Epithelial cell of prostate (primary cell): Measurements from ENCODE around the gene RPL27.

Source experiments
- DNase-seq: peaks from one replicate; pipeline ENCODE4 v3.0.0-alpha.2; 2011; ENCODE audit warnings: low read depth, low spot score
- H3K27ac ChIP-seq: fragments of 450-650 bp; 2 replicates; pipeline ENCODE4 v1.5.1; 2017; ENCODE audit warnings: mild to moderate bottlenecking

RPL27 gene

GRCh38 chr17:43042025-43042628 lies 43.9 kb downstream of the RPL27 start:
- DNase-seq = no peak
- no peak overlapping the region for H3K27ac ChIP-seq

GRCh38 chr17:43043307-43043706 lies 45.1 kb downstream of the RPL27 start:
- DNase-seq = no peak
- H3K27ac ChIP-seq = no peak overlapping the region

- no peak for DNase-seq
- H3K27ac ChIP-seq = no peak overlapping the region
Measured at GRCh38 chr17:43044024-43044423, 45.8 kb downstream of the RPL27 start.

GRCh38 chr17:43051969-43052368 lies 53.8 kb downstream of the RPL27 start:
- no peak for DNase-seq
- H3K27ac ChIP-seq = no peak overlapping the region
